Keratinocyte (primary cell): ENCODE results near the gene GJD3. TPM values are rescaled to one million over a fixed set of nuclear protein-coding genes. Genes with fewer than 3 reads are reported as not detected.

Experiments used
- DNase-seq: peaks from one replicate; pipeline ENCODE4 v3.0.0-alpha.2; 2011; ENCODE audit warnings: low read depth, missing footprints, low spot score
- FAIRE-seq: peaks from 2 replicates; lab custom pipeline; 2011; peaks lifted over from hg19 to GRCh38; lab: Jason Lieb, UNC
- H2AFZ ChIP-seq: 2 replicates; pipeline ENCODE4 v1.6.0; 2012; ENCODE audit warnings: low read length, control low read depth, inconsistent platforms; ENCODE audit not compliant: control insufficient read depth
- H3K27ac ChIP-seq: 2 replicates; pipeline ENCODE4 v1.5.1; 2011; ENCODE audit warnings: low read length; ENCODE audit not compliant: control insufficient read depth, insufficient read depth
- H3K27me3 ChIP-seq: 3 replicates; pipeline ENCODE4 v1.6.0; 2011; ENCODE audit warnings: low read length; ENCODE audit not compliant: control insufficient read depth, insufficient read depth; ENCODE audit errors: extremely low read depth
- H3K36me3 ChIP-seq, 2 experiments: 2 replicates in 1 of 2; 3 replicates in 1 of 2; pipeline ENCODE4 v1.5.1; 2011; ENCODE audit warnings: low read length in 2 of 2, mild to moderate bottlenecking in 1 of 2; ENCODE audit not compliant: control insufficient read depth in 2 of 2, insufficient read depth in 2 of 2; ENCODE audit errors: extremely low read depth in 1 of 2
- H3K4me1 ChIP-seq: 3 replicates; pipeline ENCODE4 v1.5.1; 2011; ENCODE audit warnings: low read length; ENCODE audit not compliant: control insufficient read depth, insufficient read depth; ENCODE audit errors: extremely low read depth
- H3K4me2 ChIP-seq: 3 replicates; pipeline ENCODE4 v1.6.0; 2011; ENCODE audit warnings: low read depth, low read length; ENCODE audit not compliant: control insufficient read depth, insufficient read depth; ENCODE audit errors: extremely low read depth
- H3K4me3 ChIP-seq, 3 experiments: fragments of 200-600 bp in 1 of 3; sonication (generic) in 1 of 3; 2 replicates in 2 of 3; 3 replicates in 1 of 3; pipeline ENCODE4 v1.5.1; 2011 to 2016; ENCODE audit warnings: low read length in 3 of 3, mild to moderate bottlenecking in 3 of 3, control low read depth in 2 of 3, inconsistent platforms in 1 of 3, low read depth in 1 of 3, mixed read lengths in 1 of 3, mixed run types in 1 of 3, moderate library complexity in 1 of 3; ENCODE audit not compliant: control insufficient read depth in 2 of 3, insufficient read depth in 2 of 3; ENCODE audit errors: extremely low read depth in 1 of 3
- H3K79me2 ChIP-seq: 2 replicates; pipeline ENCODE4 v1.6.0; 2012; ENCODE audit warnings: low read length; ENCODE audit not compliant: control insufficient read depth, insufficient read depth
- H3K9ac ChIP-seq: 3 replicates; pipeline ENCODE4 v1.6.0; 2011; ENCODE audit warnings: low read length; ENCODE audit not compliant: control insufficient read depth, insufficient read depth; ENCODE audit errors: extremely low read depth
- H3K9me1 ChIP-seq: 3 replicates; pipeline ENCODE4 v1.6.0; 2011; ENCODE audit warnings: low read length; ENCODE audit not compliant: control insufficient read depth, insufficient read depth; ENCODE audit errors: extremely low read depth
- H3K9me3 ChIP-seq: 2 replicates; pipeline ENCODE4 v1.5.1; 2012; ENCODE audit warnings: low read depth, low read length; ENCODE audit not compliant: control insufficient read depth
- H4K20me1 ChIP-seq: 3 replicates; pipeline ENCODE4 v1.6.0; 2011; ENCODE audit warnings: low read length; ENCODE audit not compliant: control insufficient read depth, insufficient read depth; ENCODE audit errors: extremely low read depth
- CTCF ChIP-seq, 3 experiments: IDR thresholded peaks in 1 of 3; conservative IDR thresholded peaks in 1 of 3; optimal IDR thresholded peaks in 1 of 3; 2 replicates in 2 of 3; 3 replicates in 1 of 3; pipeline versions ENCODE3 to v1.5.1; 2011; ENCODE audit warnings: low read length in 3 of 3, mild to moderate bottlenecking in 3 of 3, moderate library complexity in 2 of 3, control low read depth in 1 of 3, inconsistent platforms in 1 of 3; ENCODE audit not compliant: insufficient read depth in 2 of 3; ENCODE audit errors: extremely low read depth in 1 of 3
- EZH2 ChIP-seq: IDR thresholded peaks from one replicate; pipeline ENCODE4 v1.6.1; 2012; ENCODE audit warnings: inconsistent platforms, mild to moderate bottlenecking, low read length, moderate library complexity
- dilution Hi-C: fragments of 300-500 bp; cut with MboI; formaldehyde crosslinking; loops from one replicate; pipeline ENCODE4 v1.7.0; 2020; ENCODE audit warnings: low sequenced_read_pairs; ENCODE audit not compliant: extremely low pct_ligation_motif_present
- polyA plus RNA-seq, 5 experiments: library from polyadenylated mRNA; depleted of rRNA in 3 of 5; stranded (reverse) in 3 of 5; stranded (forward) in 1 of 5; unstranded in 1 of 5; fragments of >200 nt; gene quantifications; 1 replicate in 1 of 5; 2 replicates in 3 of 5; 3 replicates in 1 of 5; pipeline versions ENCODE4 v1.2.1 to v1.2.3, GENCODE V29; 2011 to 2012; ENCODE audit warnings: missing spikeins in 2 of 5, low read depth in 1 of 5, low replicate concordance in 1 of 5

The GJD3 gene
- polyA plus RNA-seq, 1 donor (not counting 4 experiments of a cell fraction or from before 2014, with no cell fraction given), result not detected

GRCh38 chr17:40331743-40332641, 32.5 kb downstream of the GJD3 start:
- no peak for FAIRE-seq
- dilution Hi-C loops, result no loop called here

GRCh38 chr17:40330850-40331470, 33.6 kb downstream of the GJD3 start:
- H2AFZ ChIP-seq, result no peak overlapping the region
- peaks cover 2% of the 10 kb centered on the region for H3K9me1 ChIP-seq
- no peak overlapping the region for H3K27ac ChIP-seq
- peaks cover 79% of the 10 kb centered on the region for H3K79me2 ChIP-seq
- peaks cover 10% of the 10 kb centered on the region in 2 experiments for H3K36me3 ChIP-seq
- DNase-seq (no peak), FAIRE-seq (no peak)
- H3K9me3 ChIP-seq, result no peaks in the 10 kb centered on the region
- H4K20me1 ChIP-seq, result peaks cover 9% of the 10 kb centered on the region
- no peak overlapping the region for H3K4me3 ChIP-seq
- H3K27me3 ChIP-seq, result no peaks in the 10 kb centered on the region
- H3K4me2 ChIP-seq, result no peak overlapping the region
- peaks cover 16% of the 10 kb centered on the region for H3K4me1 ChIP-seq
- no peak overlapping the region for H3K9ac ChIP-seq
- dilution Hi-C loops, result no loop called here
- no peak for TF ChIP-seq EZH2
- TF ChIP-seq CTCF (optimal IDR thresholded peaks at IDR 0.05 in 1 of 3, IDR thresholded peaks at IDR 0.05 in 1 of 3, conservative IDR thresholded peaks at IDR 0.05 in 1 of 3; ENCODE audit: extremely low read depth in 1 of 3, insufficient read depth in 2 of 3, low read length in 3 of 3), result no peak

More at GRCh38 chr17:40331743-40332641, 32.5 kb downstream of the GJD3 start:
- Histone ChIP-seq H3K36me3 (peaks cover 10% of the 10 kb centered on the region in 2 experiments), H3K4me1 (peaks cover 11% of the 10 kb centered on the region), H3K79me2 (peaks cover 71% of the 10 kb centered on the region), H3K4me2 (no peak overlapping the region), H3K4me3 (no peak overlapping the region), H2AFZ (no peak overlapping the region), H4K20me1 (peaks cover 5% of the 10 kb centered on the region), H3K9ac (no peak overlapping the region), H3K9me3 (no peaks in the 10 kb centered on the region), H3K27me3 (no peaks in the 10 kb centered on the region), H3K9me1 (peaks cover 2% of the 10 kb centered on the region), H3K27ac (no peak overlapping the region)
- DNase-seq, result no peak
- no peak for TF ChIP-seq CTCF (optimal IDR thresholded peaks at IDR 0.05 in 1 of 3, IDR thresholded peaks at IDR 0.05 in 1 of 3, conservative IDR thresholded peaks at IDR 0.05 in 1 of 3; ENCODE audit: extremely low read depth in 1 of 3, insufficient read depth in 2 of 3, low read length in 3 of 3)
- TF ChIP-seq EZH2, result no peak
